Astrocyte (in vitro differentiated cells and primary cell): Measurements from ENCODE around the gene UBL4B. TPM values are rescaled to one million over a fixed set of nuclear protein-coding genes. Genes with fewer than 3 reads are reported as not detected.

Experiments
- DNase-seq: peaks from one replicate; pipeline ENCODE4 v3.0.0-alpha.2; 2010; ENCODE audit warnings: low read depth
- FAIRE-seq: peaks from 2 replicates; lab custom pipeline; 2011; peaks lifted over from hg19 to GRCh38; lab: Jason Lieb, UNC
- H2AFZ ChIP-seq: 2 replicates; pipeline ENCODE4 v1.6.0; 2012; ENCODE audit warnings: low read depth, low read length, inconsistent platforms
- H3K27ac ChIP-seq: 2 replicates; pipeline ENCODE4 v1.5.1; 2011; ENCODE audit warnings: low read depth, low read length, inconsistent platforms
- H3K27me3 ChIP-seq: 2 replicates; pipeline ENCODE4 v1.6.0; 2011; ENCODE audit warnings: low read length, inconsistent platforms; ENCODE audit not compliant: insufficient read depth
- H3K36me3 ChIP-seq: 2 replicates; pipeline ENCODE4 v1.5.1; 2011; ENCODE audit warnings: low read length, inconsistent platforms; ENCODE audit not compliant: insufficient read depth
- H3K4me1 ChIP-seq: 2 replicates; pipeline ENCODE4 v1.5.1; 2011; ENCODE audit warnings: low read length, inconsistent platforms; ENCODE audit not compliant: insufficient read depth
- H3K4me2 ChIP-seq: 2 replicates; pipeline ENCODE4 v1.6.0; 2012; ENCODE audit warnings: low read length, inconsistent platforms
- H3K4me3 ChIP-seq: 2 replicates; pipeline ENCODE4 v1.5.1; 2011; ENCODE audit warnings: low read depth, mild to moderate bottlenecking, low read length, inconsistent platforms; ENCODE audit not compliant: insufficient read depth
- H3K79me2 ChIP-seq: 2 replicates; pipeline ENCODE4 v1.6.0; 2012; ENCODE audit warnings: mild to moderate bottlenecking, low read length, inconsistent platforms; ENCODE audit not compliant: insufficient read depth
- H3K9ac ChIP-seq: 2 replicates; pipeline ENCODE4 v1.6.0; 2012; ENCODE audit warnings: mild to moderate bottlenecking, low read length, inconsistent platforms
- H3K9me3 ChIP-seq: 2 replicates; pipeline ENCODE4 v1.5.1; 2012; ENCODE audit warnings: low read depth, mild to moderate bottlenecking, low read length, inconsistent platforms; ENCODE audit not compliant: insufficient read depth
- H4K20me1 ChIP-seq: 2 replicates; pipeline ENCODE4 v1.6.0; 2012; ENCODE audit warnings: low read length, inconsistent platforms; ENCODE audit not compliant: insufficient read depth
- H3K27ac Mint-ChIP-seq: one replicate; pipeline ENCODE4 v1.8.0; 2021; ENCODE audit warnings: mild to moderate bottlenecking, mixed read lengths; ENCODE audit not compliant: unreplicated experiment
- H3K27me3 Mint-ChIP-seq: one replicate; pipeline ENCODE4 v1.8.0; 2021; ENCODE audit warnings: low read depth, mixed read lengths; ENCODE audit not compliant: unreplicated experiment
- H3K36me3 Mint-ChIP-seq: one replicate; pipeline ENCODE4 v1.8.0; 2021; ENCODE audit warnings: low read depth, mixed read lengths; ENCODE audit not compliant: unreplicated experiment
- H3K4me1 Mint-ChIP-seq: one replicate; pipeline ENCODE4 v1.8.0; 2021; ENCODE audit warnings: low read depth, mixed read lengths; ENCODE audit not compliant: unreplicated experiment
- H3K4me3 Mint-ChIP-seq: one replicate; pipeline ENCODE4 v1.8.0; 2021; ENCODE audit warnings: mild to moderate bottlenecking, moderate library complexity, mixed read lengths; ENCODE audit not compliant: unreplicated experiment
- H3K9me3 Mint-ChIP-seq: one replicate; pipeline ENCODE4 v1.8.0; 2021; ENCODE audit warnings: mild to moderate bottlenecking, mixed read lengths; ENCODE audit not compliant: unreplicated experiment
- CTCF ChIP-seq: IDR thresholded peaks from 2 replicates; pipeline ENCODE4 v1.5.1; 2011; ENCODE audit warnings: low read depth, mild to moderate bottlenecking, inconsistent platforms, low read length, moderate library complexity; ENCODE audit not compliant: insufficient read depth
- EZH2 ChIP-seq: IDR thresholded peaks from 2 replicates; pipeline ENCODE4 v1.6.1; 2012; ENCODE audit warnings: mild to moderate bottlenecking, low read length, inconsistent platforms; ENCODE audit not compliant: insufficient read depth
- total RNA-seq: library from RNA; stranded (reverse); gene quantifications from 2 replicates; pipeline ENCODE4 v1.2.1, GENCODE V29; 2021

Gene UBL4B
- total RNA-seq, 1 donor from 2014 or later = not detected

DNA sequence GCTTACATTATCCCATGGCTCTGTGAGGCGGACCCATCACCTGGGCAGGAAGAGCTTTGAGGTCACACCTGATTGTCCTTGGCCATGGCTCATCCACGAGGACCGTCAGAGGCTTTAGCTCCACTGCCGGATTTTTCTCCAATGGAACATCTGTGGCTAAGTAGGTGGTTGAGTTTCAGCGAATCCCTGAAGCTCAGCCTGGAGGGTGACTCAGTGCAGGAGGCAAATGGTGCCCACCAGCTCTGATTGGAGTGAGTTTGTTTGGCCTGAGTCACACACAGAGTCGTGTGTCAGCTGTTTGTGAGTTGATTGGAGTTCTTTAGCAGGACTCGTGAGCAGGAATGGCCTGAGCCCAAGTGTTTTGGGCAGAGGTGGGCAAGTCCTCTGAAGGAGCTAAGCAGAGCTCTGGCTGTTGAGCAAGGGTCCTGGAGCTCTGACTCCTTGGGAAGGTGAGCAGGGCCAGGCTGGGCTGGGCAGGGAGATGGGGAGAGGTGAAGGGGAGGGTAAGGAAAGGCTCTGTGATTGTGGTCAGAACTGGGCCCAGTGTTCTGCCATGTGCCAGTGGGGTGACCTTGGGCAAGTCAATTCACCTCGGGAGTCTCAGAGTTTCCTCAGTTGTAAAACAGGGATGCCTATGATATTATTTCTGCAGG, 40.0 kb downstream of the UBL4B start:
- H3K4me3 ChIP-seq = no peak overlapping the region
- no peak overlapping the region for H2AFZ ChIP-seq
- DNase-seq (peak; percentile 31), FAIRE-seq (no peak)
- H3K27me3 ChIP-seq = peaks cover 30% of the 10 kb centered on the region
- no peaks in the 10 kb centered on the region for H3K36me3 Mint-ChIP-seq
- peak overlapping the region; percentile 62 for H3K4me3 Mint-ChIP-seq
- H3K36me3 ChIP-seq = no peaks in the 10 kb centered on the region
- H3K27ac Mint-ChIP-seq = no peak overlapping the region
- H3K9me3 Mint-ChIP-seq = peaks cover 2% of the 10 kb centered on the region
- H3K9me3 ChIP-seq = no peaks in the 10 kb centered on the region
- H3K79me2 ChIP-seq = no peaks in the 10 kb centered on the region
- H3K4me1 Mint-ChIP-seq = peaks cover 7% of the 10 kb centered on the region
- TF ChIP-seq EZH2 (no peak), CTCF (no peak)
- no peak overlapping the region for H3K9ac ChIP-seq
- peaks cover 58% of the 10 kb centered on the region for H3K27me3 Mint-ChIP-seq
- H3K27ac ChIP-seq = no peak overlapping the region
- H4K20me1 ChIP-seq = no peaks in the 10 kb centered on the region
- peaks cover 18% of the 10 kb centered on the region for H3K4me1 ChIP-seq
- H3K4me2 ChIP-seq = peak overlapping the region; percentile 7

GRCh38 chr1:110153407-110153950, 41.2 kb downstream of the UBL4B start:
- no peak for TF ChIP-seq EZH2
- no peak for TF ChIP-seq CTCF
- no peak overlapping the region for H3K9ac ChIP-seq
- no peak overlapping the region for H3K4me3 ChIP-seq

DNA sequence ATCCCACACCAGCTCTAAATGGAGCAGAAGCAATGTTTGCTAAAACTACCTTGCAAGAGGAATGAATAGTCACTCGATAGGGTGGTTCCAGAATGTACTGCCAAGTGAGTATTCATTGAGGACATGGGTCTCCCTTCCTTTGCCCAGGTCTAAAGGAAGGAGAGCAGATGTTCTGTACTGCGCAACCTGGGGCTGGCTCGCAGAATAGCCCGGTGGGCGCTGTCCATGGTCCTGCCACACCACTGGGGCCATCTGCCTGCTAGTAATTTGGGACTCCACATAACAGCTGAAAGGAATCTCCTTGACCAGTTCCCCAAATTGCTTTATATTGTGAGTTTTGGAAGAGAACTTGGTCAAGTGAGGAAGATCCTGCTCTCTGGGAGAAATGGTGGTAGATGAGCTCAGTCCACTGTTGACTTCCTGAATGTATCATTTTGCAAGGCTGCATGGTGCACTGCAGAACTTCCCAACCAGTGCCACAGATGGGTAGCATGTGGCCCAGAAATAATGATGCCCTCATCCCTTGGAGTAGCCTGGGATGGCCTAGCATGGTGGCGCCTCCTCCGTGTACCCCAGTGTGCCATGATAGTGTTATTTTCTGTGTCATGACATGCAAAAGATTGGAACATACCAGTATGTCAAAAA, 43.8 kb downstream of the UBL4B start:
- no peaks in the 10 kb centered on the region for H4K20me1 ChIP-seq
- no peak overlapping the region for H3K4me3 ChIP-seq
- Mint-ChIP-seq H3K4me3 (no peak overlapping the region), H3K27me3 (peaks cover 72% of the 10 kb centered on the region), H3K4me1 (peaks cover 7% of the 10 kb centered on the region), H3K27ac (no peak overlapping the region), H3K9me3 (peaks cover 8% of the 10 kb centered on the region), H3K36me3 (peaks cover 3% of the 10 kb centered on the region)
- no peak for TF ChIP-seq EZH2
- no peak for TF ChIP-seq CTCF
- H3K4me1 ChIP-seq = peaks cover 8% of the 10 kb centered on the region
- DNase-seq = peak; percentile 42
- peaks cover 13% of the 10 kb centered on the region for H3K27me3 ChIP-seq
- H2AFZ ChIP-seq = no peak overlapping the region
- H3K9ac ChIP-seq = no peak overlapping the region
- no peak overlapping the region for H3K27ac ChIP-seq
- H3K4me2 ChIP-seq = no peak overlapping the region
- no peaks in the 10 kb centered on the region for H3K79me2 ChIP-seq
- H3K9me3 ChIP-seq = no peaks in the 10 kb centered on the region
- no peak for FAIRE-seq
- H3K36me3 ChIP-seq = no peaks in the 10 kb centered on the region

More at GRCh38 chr1:110153407-110153950, 41.2 kb downstream of the UBL4B start:
- Histone ChIP-seq H4K20me1 (no peaks in the 10 kb centered on the region), H3K36me3 (no peaks in the 10 kb centered on the region), H3K9me3 (no peaks in the 10 kb centered on the region), H3K79me2 (no peaks in the 10 kb centered on the region), H3K27me3 (peaks cover 18% of the 10 kb centered on the region), H2AFZ (no peak overlapping the region), H3K4me2 (no peak overlapping the region), H3K4me1 (peaks cover 18% of the 10 kb centered on the region), H3K27ac (no peak overlapping the region)
- Mint-ChIP-seq H3K4me3 (no peak overlapping the region), H3K36me3 (no peaks in the 10 kb centered on the region), H3K27me3 (peaks cover 62% of the 10 kb centered on the region), H3K9me3 (peaks cover 2% of the 10 kb centered on the region), H3K4me1 (peaks cover 7% of the 10 kb centered on the region), H3K27ac (no peak overlapping the region)
- FAIRE-seq (no peak), DNase-seq (no peak)
